NCI-H524 treated with DMSO at 0.1 percent for 48 hours (cell line): ENCODE results near the gene PDLIM4.

Experiments used
- DNase-seq: peaks from one replicate; lab custom pipeline; 2025; lab: John Stamatoyannopoulos, UW

Gene PDLIM4

GRCh38 chr5:132253452-132254320, 3.8 kb upstream of the PDLIM4 start:
- no peak for DNase-seq

DNA sequence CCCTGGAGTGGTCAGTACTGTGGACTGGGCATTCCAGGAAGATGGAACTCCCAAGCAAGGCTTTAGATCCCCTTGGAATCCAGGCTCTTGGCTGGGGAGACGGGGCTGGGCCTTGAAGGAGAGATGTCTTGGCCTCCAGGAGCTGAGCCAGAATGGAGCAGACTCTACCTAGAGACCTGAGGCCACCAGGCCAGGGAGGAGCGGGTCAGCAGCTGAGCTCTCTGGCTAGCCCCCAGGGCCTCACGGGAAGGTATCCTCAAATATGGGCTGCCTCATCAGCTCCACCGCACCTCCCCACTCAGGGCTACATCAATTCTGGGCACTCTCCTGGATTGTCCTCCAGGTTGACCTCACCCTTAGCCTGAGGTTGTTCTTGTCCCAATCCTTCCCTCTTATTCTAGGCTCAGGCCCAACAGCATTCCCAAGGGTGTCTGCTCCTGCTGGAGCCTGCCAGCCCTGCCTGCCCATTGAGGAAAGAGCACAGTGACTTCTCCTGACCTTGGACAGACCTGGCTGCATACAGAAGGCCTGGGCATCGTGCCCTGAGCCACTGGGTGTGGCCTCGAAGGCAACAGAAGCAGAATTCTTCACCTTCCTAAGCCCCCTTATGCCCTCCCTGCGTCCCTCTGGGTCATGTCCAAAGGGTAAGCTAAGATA, 3.0 kb upstream of the PDLIM4 start:
- no peak for DNase-seq

GRCh38 chr5:132256086-132256782, 1.3 kb upstream of the PDLIM4 start:
- DNase-seq = no peak

DNA sequence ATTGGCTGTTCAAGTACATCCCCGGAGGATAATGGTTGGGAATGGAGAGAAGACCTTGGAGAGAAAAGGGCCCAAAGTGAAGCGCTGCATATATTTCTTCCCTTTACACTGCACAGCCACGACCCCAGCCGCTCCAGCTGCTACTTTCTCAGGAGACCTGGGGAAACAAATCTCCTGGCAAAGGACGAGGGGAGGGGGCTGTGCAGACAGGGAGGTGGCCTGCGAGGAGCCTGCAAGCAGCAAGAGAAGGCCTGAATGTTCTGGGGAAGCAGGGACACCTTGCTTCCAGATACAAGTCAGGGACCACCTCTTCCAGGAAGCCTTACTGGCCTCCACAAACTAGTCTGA, 739 bp upstream of the PDLIM4 start:
- DNase-seq = no peak

GRCh38 chr5:132258102-132259068, 889 bp downstream of the PDLIM4 start:
- DNase-seq = no peak

DNA sequence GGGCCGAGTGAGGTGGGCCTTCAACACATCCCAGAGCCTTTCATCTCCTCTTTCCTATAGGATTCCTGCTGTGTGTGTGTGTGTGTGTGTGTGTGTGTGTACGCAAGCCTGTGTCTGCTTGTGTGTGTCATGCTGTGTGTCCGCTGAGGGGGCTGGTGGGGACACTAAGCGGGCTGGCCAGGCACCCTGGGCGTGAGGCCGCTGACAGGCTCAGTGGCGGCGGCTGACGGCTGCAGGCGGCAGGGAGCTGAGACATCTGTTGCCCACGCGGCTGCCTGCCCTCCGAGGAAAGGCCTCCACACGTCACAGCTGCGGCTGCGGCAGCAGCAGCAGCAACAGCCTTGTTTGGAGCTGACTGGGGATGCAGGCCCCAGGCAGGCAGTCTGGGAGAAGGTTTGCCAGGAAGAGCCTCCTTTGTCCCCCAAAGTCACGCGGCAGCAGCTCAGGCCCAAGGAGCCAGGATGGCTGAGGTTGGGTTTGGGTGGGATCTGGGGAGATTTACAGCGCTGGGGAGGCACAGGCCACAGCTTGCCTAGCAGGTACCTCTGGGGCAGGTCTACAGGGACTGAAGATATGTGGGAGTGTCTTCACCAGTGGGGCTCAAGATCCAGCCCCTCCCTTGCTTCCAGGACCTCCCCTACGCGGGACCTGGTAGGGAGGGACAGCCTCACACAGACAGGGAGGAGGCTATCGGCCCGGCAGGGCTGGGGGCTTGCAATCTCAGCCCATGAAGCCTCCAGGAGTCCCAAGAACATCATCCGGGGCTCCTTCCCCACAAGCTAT, 1.8 kb downstream of the PDLIM4 start:
- no peak for DNase-seq

- no peak for DNase-seq
Measured at GRCh38 chr5:132260051-132260450, 2.6 kb downstream of the PDLIM4 start.

DNA sequence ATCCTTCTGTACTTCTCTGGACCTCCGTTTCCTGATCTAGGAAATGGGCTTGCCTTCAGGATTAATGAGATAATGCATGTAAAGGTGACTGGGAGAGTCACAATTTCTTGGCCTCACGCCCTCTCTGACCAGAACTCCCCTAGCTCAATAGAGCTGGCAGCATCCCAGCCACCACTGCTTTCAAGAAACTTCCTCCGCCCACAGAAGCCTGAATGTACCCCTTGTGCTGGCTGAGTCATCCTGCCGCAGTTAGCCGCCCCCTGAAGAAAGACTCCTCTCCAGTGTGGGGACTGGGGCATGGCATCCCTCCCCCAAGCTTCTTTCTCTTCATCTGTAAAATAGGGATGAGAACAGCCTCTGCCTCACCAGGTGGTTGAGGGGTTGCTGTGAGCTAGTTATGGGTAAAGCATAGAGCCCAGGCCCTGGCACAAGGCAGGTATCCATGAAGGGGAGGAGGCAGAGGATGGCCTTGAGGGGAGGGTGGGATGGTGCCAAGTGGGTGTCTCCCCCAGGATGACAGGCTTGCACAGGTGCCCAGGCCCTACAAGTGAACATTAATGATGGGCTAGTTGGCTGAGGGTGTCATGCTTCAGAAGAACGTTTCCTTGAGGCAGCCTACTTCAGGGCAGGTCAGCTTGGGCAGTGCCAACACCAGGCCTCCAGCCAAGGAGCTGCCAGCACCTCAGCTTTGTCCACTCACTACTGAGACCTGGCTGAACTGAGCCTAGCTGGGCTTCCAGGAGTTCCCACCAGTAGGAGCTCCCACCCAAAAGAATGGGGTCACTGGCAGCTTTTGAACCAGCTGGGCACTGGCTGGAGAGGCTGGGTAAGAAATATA, 3.4 kb downstream of the PDLIM4 start:
- no peak for DNase-seq

DNA sequence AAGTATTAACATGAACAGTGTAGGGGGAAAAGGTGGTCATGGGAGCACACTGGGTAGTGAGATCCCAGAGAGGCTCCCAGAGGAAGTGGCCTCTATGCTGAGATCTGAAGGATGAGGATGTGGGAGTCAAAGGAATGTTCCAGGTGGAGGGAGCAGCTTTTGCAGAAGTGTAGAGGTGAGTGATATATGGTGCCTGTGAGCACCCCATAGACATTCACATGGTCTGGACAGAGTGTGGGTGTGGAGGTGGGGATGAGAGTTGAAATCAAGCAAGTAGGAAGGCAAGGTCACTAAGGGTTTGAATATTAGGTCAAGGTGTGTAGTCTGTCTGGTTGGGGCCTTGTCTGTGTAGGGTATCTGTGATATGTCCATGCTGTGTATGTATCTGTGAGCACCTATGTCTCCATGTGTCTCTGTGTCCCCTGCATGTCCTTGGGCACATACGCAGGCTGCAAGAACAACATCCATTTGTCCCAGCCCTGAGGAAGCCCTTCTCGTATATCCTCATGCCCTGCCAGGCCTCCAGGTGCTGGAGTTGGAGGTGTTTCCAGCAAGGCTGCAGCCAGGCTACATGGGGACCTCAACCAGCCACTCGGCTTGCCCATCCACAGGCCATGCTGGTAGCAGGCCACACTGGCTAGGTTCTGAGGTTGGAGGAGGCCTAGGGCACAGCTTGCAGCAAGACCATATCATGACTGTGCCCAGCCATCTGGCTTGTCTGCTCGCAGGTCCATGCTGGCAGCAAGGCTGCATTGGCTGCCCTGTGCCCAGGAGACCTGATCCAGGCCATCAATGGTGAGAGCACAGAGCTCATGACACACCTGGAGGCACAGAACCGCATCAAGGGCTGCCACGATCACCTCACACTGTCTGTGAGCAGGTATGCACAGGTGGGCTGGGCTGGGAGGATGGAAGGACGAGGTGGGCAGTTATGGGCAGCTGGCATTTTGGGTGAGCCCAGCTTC, 4.7 kb downstream of the PDLIM4 start:
- DNase-seq = no peak

- no peak for DNase-seq
Measured at GRCh38 chr5:132262882-132263547, 5.5 kb downstream of the PDLIM4 start.

DNA sequence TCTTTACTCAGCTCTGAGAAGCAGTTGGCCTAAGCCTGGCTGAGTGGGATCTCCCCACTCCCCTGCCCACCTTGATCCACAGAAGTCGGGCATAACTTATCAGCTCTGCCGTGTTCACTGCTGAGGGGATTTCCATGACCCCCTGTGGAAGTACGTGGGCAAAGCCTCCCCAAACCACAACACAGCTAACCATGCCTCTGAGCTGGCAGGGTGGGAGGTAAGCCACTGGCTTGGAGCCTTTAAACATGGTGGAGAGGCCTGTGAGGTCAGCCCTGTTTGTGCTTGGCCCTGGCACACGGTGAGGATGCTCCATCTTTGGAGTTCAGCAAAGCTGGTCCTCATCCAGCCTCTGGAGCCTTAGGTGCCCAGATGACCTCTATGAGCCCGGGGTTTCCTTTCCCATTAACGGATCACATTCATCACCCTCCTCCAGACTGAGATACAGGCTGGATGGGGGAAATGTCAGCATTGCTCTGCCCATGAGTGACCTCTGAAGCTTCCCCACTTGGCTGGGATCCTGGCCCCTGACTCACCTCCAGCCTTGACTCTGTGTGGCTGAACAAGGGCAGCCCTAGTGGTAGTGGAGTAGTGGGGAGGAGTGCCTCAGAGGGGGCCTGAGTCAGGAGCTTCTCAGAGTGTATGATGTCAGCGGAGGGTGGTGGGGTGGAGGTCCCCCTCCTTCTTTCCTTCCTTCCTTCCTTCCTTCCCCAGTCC, 6.2 kb downstream of the PDLIM4 start:
- DNase-seq = no peak

DNA sequence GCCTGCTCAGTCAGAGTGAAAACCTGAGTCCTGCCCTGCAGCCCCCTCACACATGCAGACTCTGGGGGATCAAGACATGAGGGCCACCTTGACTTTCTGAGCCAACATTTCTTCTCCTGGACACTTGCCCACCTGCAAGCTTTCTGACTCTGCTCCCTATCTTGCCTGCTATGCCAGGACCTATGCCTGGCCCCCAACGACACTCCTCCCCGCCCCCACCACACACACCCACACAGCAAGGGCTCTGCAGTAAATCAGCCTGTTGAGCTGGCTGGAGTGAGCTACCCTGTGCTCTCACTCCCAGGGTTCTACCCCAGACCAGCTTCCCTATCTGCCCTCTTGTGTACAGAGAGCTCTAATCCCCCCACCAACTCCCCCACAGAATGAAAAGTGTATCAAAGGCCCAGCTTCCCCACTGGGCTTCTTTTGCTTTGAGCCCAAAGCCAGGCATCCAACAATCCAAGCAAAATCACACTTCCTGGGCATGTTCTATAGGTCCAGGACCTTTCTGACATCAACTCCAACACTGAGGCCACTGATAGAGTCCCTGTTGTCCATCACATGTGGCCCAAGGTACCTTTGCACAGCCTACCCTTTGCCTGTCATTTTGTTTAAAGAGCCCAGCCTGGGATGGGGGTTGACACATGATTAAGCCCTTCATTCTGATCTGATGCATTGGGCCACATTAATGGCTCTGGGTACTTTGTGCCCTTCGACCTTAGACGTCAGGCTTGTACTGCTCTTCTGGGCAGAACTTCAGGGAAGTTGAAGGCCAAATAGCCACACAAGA, 7.2 kb downstream of the PDLIM4 start:
- no peak for DNase-seq

DNA sequence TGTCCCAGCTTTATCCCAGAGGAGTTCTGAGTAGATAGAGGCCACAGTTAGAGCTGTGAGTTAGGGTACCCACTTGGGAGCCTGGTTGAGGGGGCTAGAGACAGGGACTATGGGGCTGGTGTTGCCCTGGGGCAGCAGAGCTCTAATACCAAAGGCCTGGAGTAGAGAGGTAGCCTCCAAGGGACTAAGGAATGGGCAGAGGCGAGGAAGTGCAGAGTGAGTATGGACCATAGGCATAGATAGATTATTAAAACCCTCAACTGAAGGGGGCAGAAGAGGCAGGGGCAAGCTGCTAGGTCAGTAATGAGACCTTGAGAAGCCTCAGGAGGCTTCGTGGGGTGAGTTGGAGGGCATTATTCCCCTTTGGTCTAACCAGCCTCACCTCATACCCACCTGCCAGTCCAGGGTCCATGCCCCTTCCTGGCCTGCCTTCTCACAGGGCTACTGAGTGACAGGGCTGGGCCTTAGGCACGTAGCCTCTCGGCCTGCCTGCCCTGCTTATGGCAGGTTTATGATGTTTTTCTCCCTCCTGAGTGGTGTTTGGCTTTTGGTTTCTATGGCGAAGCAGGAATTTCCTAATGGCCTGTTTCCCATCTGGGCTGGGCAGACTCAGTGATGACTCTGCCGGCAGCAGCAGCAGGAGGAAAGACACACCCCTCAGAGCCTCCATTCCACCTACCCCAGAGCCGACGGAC, 8.0 kb downstream of the PDLIM4 start:
- no peak for DNase-seq

GRCh38 chr5:132266031-132266835, 8.7 kb downstream of the PDLIM4 start:
- DNase-seq = no peak

DNA sequence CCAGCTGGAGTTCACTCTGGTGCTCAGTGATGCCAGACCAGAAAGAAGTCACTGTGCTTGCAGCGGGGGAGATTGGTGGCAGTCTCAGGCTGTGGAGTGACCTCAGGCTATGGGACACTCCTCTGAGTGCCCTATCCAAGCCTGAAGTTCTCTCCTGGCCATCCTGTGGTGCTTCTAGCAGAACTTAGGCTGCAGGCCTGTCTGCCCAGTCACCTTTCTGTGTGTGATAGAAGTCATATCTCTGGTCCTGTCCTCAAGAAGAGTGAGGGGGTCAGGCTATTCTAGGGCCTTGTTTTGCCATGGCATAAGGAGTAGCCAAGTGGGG, 9.3 kb downstream of the PDLIM4 start:
- no peak for DNase-seq
